COR-L47 (cell line): ENCODE measurements around the gene ZWINT.

Experiments used
- DNase-seq: peaks from one replicate; lab custom pipeline; 2025; lab: John Stamatoyannopoulos, UW

Gene ZWINT, protein sequence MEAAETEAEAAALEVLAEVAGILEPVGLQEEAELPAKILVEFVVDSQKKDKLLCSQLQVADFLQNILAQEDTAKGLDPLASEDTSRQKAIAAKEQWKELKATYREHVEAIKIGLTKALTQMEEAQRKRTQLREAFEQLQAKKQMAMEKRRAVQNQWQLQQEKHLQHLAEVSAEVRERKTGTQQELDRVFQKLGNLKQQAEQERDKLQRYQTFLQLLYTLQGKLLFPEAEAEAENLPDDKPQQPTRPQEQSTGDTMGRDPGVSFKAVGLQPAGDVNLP

DNA sequence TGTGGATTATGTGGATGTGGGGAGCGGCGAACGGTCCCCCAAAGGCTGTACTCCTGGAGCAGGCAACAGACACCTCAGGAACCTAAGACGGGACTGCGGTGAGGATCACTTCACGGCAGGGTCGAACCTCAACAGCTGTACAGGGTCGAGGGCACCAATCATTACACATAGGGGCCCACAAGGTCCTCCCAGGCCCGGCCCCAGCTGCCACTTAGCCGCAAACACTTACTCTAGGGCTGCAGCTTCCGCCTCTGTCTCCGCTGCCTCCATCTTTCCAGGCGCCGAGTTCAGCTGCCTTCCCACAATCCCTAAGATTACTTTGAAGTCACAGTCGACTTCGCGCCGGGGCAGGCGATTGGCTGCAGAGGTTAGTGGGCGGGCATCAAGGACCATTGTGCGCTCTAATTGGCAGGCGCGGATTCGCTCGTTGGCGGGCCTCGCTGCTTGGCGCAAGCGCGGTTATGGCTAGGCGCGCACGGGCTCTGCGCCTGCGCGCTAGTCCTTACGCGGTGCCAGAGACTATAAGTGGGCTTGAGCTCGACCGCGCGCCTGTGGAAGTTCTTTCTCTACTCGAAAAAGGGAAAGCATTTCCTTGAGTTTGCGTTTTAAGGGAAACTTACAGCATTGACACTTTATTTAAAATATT lies at the start of gene ZWINT:
Gene ZWINT, minus strand, starts transcription at position 293 of the 646 bp plus-strand sequence. Its CDS starts 23 bp downstream, at position 270.
- DNase-seq: peak; percentile 97

DNA sequence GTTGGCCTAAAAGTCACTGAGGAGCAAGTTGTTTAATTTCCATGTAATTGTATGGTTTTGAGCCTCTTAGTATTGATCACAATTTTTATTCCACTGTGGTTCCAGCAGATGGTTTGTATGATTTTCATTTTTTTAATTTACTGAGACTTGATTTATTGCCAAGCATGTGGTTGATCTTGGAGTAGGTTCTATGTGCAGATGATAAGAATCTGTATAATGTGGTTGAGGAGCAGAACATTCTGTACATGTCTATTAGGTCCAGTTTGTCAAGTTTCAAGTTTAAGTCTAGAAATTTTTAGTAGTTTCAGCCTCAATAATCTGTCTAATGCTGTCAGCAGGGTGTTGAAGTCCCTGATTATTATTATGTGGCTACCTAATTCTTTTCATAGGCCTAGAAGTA lies 22.7 kb upstream of the ZWINT start:
- no peak for DNase-seq

DNA sequence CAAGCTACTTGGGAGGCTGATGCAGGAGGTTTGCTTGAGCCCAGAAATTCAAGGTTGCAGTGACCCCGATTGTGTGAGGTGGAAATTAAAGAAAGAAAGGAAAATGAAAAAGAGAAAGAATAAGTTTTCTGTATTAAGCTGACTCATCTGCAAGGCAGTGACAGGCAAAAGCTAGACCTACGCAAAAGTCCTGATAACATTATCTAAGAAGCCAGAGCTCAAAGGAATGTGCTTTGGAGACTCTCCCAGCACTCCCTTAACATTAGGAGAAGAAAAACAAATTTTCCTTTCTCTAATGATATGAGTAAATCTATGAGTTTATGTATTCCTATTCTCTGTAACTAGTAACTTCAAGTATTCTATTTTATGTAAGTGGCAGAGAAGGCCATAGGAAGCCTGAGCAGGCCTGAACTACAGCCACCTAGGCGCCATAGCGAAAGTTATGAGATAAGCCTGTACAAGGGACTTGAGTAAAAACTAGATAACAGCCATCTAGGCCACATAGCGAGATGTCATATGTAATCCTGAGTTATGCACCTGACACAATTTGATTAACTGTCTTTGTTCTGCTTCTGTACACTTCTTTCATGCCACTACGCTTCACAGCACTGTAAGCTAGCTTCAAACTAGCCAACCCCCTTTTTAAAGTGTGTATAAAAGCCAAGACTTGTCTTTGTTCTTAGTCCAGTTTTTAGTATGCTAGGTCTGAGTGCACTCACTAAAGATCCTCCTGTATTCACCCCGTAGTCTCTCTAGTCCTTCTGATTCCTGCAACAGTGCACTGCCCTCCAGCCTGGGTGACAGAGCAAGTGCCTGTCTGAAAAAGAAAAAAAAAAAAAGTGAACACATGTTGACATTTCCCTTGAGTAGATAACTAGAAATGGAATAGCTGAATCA lies 9.4 kb upstream of the ZWINT start:
- DNase-seq: no peak

DNA sequence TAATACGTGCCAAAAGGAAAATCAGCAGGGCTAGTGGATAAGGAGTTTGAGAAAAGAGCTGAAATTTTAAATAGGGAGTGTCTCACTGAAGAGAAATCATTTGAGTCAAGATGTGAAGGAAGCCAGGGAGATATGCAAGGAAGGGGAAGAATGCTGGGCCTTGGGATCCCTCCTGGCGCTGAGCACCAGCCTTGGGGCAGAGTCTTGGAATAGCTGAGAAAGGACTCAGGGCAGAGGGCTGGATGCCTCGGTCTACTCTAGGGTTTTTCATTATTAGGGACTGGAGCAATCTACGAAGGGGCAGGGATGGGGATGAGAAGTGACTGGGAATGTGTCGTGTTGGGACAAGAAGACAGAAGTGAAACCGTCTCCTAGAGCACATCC lies 484 bp downstream of the ZWINT start:
- DNase-seq: no peak

DNA sequence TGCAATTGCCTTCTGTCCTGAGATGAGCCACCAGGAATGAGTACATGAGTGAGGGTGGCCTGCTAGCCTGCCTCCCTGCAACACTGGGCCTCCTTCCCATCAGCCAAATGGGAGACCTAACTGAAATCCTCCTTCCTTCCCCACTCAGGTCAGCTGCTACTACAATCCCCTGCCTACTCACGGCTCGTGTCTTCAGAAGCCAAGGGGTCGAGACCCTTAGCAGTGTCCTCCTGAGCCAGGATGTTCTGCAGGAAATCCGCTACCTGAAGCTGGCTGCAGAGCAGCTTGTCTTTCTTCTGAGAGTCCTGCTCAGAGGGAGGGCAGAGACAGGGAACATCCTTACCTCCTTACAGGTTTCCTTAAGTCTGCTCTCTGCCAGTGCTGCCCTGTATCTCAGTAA lies 1.2 kb downstream of the ZWINT start:
- no peak for DNase-seq

DNA sequence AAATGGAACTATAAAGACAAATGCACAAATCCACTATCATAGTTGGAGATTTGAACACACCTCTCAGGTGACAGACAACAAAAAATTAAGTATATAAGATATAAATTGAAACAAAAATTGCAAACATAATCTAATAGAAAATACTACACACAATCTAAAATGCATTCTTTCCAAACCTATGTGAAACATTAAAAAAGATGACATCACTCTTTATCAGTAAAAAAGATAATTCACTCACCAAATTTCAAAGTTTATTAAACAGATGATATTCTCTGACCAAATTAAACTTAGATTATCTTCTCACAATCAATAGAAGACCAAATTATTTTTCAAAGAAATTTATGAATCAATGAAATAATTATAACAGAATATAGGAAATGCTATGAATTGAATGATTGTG lies 4.0 kb downstream of the ZWINT start:
- no peak for DNase-seq

DNA sequence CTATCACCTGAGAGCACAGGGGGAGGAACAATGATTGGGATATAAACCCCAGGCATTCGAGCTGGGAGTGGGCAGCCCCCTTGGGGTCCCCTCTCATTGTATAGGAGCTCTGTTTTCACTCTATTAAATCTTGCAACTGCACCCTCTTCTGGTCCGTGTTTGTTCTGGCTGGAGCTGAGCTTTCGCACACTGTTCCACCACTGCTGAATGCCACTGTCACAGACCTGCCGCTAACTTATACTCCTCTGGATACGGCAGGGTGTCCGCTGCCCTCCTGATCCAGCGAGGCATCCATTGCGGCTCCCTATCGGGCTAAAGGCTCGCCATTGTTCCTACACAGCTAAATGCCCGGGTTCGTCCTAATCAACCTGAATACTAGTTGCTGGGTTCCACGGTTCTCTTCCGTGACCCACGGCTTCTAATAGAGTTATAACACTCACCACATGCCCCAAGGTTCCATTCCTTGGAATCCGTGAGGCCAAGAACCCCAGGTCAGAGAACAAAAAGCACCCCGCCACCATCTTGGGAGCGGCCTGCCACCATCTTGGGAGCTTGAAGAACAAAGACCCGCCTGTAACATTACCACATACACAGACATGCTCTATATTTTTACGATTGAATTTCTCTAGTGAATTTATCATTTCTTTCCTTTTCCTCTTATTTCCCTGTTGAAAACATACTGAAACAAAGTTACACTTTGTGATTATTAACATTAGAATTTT lies 9.0 kb downstream of the ZWINT start:
- no peak for DNase-seq

DNA sequence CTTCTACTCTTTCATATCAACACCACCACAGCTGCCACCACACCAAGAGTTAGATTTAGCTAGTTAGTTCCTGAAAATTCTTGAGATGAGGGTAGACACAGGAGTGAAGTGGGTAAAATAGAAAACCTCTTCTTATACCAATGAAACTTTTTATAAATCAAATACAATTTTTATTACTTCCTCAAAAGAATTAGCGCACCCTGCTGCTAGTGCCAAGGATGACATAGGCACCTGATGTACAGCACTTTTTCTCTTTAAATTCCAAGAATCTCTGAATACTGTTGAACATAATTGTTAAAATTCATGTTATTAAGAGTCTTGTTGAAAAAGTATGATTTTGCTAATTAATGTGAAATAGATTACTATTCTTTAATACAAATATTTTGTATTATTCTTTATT lies 11.4 kb downstream of the ZWINT start:
- no peak for DNase-seq

DNA sequence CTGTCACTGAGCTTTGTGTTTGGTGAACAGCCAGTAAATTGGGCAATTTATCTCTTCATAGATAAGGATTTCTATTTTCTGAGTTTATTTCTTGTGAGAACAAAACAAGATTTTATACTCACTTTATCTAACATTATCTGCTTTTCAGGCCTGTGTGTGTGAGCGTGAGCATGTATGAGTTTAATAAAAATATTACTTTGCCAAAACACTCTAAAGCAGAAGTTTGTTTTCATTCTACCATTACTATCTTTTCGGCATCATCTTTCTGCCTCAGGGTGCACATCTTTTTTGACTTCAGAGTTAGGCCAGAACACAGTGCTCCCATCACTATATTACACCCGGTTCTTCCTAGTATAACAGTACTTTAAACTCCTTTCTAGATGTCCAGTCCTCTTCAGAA lies 13.0 kb downstream of the ZWINT start:
- DNase-seq: no peak

DNA sequence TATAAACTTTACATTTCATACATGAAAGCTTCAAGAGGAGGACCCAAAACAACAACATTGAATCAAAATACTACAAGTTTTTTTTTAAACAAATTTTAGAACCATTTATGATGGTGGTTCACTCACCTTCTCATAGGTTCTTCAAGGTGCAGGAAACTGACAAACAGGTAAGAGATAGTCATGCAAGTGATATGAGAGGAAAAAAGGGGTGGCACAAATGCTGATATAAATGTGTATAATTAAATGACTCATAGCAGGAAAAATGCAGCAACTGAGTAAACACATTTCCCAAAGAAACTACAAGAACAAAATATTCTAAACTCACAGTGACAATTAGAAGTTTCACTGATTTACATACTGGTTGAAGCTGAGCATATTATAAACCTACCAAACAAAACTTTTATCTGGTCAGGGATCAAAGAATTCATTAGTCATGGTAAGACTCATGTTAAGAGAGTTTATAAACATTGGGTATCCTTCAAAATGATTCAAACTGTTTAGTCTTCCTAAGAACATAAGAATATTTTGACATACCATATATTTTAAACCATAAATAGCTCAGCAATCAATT lies 14.1 kb downstream of the ZWINT start:
- DNase-seq: no peak

DNA sequence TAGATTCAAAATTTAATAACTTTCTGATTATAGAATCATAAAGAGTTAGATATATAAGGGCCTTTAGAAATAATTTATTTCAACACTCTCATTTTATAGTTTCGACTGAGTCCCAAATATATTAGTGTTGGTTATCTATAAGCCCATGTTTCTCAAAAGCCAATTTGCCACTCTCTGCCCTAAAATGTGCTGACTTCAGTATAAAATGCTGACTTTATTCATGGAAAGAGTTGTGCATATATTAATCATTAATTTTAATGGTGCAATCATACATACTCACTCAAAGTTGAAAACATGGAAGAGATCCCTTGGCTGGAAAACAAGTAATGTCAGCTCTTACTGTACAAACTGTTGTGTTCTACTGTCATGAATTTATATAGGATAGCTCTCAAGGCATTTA lies 19.4 kb downstream of the ZWINT start:
- no peak for DNase-seq

DNA sequence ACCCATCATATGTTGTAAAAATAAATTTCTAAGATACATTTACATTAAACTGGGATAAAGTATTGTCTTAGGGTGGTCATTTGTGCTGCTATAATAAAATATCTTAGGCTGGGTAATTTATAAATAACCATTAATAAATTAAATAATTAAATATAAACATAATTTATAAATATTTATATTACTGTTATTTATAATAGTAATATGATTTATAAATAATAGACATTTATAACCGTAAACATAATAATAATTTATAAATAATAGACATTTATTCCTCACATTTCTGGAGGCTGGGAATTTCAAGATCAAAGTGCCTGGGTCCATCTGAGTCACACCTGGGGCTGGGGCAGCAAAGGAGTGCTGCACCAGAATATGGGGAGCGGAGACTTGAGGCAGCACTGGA lies 31.1 kb downstream of the ZWINT start:
- no peak for DNase-seq

DNA sequence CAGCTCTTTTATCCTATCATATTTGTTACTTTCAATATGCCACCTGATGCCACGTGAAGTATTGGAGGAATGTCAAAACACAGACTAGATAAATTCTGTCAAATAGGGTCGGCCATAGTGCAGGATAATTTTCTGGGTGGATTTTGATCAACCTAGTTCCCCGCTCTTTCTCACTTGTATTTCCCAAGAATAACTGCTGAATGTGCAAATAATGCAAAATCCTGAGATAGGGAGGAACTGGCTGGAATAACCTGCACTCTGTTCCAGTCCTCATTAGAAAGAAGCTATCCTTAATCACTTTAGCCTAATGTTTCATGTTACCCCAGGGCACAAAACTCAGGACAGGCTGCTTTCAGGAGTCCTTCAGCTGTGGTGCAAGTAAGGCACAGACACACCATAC lies 33.9 kb downstream of the ZWINT start:
- no peak for DNase-seq

DNA sequence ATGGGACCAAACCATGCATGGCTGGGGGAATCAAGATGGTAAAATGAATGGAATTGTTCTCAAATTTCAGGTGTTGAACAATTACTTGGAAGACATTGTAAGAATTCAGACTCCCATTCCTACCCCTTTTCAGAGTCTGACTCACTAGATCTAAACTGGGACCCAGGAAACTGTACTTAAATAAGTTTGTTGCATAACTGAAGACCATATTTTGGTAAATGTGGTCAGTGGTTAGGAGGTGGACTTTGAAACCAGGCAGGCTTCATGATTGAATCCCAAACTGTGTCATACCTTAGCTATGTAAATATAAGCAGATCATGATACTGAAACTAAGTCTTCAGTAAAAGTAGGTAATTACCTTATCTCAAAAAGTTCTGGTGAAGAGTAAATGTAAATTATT lies 41.7 kb downstream of the ZWINT start:
- DNase-seq: no peak

DNA sequence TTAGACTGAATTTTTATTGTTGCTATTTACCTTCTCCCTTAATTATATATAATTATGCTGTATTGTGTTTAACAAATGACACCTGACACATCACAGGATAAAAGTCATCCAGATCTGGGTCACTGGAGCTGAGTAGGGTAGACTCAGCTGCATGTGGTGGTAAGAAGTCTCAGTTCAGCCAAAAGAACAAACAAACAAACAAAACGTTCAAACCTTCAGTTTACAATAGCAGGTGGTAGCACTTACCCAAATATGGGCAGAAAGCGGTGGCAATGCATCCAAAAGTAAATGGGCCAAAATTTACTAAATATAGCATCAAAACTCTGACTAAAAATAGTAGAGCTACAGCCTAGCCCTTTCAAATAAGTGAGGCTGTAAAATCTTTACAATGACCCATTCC lies 42.2 kb downstream of the ZWINT start:
- DNase-seq: peak; percentile 82

DNA sequence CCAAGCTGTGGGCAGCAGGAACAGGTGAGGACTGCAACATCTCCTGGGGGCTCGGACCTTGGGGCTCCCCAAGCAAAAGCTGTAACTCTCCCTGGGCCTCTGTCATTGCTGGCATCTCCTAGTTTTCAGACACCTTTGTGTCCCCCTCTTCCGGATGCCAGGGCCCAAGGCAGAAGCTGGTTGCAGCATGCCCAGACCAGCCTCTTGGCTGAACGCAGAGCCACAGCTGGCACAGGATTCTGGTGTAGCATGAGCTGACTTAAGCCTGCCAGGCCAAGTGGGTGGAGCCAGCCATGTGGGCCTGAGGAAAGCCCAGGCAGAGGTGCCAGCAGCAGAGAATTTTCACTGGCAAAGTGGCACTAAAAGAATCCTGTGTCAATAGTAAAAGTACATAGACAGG lies 43.5 kb downstream of the ZWINT start:
- DNase-seq: no peak

DNA sequence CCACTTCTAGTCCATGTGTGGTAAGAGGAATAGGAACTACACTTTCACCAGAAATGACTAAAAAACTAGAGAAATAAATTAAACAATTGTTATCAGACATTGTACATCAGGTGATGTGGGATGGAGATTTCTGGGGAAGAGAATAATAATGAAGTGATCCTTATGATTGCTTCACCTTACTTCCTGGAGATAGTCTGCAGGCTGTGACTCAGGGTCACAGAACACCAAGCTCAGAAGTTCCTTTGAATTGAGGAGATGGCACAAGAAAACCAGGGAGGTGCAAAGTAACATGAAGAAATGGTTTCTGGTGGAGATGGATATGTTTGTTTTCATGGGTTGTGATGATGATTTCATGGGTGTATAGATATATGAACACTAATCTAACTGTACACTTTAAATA lies 44.5 kb downstream of the ZWINT start:
- no peak for DNase-seq
